ENCODE data around the gene RAC3. TPM values are rescaled to one million over a fixed set of nuclear protein-coding genes. Genes with fewer than 3 reads are reported as not detected.
A peak's percentile ranks its signal among the peaks of the same experiment; 100 is the strongest.

Gene RAC3
- total RNA-seq (2012; rRNA removed): 9.6 and 15.5 TPM in 2 replicates

DNA sequence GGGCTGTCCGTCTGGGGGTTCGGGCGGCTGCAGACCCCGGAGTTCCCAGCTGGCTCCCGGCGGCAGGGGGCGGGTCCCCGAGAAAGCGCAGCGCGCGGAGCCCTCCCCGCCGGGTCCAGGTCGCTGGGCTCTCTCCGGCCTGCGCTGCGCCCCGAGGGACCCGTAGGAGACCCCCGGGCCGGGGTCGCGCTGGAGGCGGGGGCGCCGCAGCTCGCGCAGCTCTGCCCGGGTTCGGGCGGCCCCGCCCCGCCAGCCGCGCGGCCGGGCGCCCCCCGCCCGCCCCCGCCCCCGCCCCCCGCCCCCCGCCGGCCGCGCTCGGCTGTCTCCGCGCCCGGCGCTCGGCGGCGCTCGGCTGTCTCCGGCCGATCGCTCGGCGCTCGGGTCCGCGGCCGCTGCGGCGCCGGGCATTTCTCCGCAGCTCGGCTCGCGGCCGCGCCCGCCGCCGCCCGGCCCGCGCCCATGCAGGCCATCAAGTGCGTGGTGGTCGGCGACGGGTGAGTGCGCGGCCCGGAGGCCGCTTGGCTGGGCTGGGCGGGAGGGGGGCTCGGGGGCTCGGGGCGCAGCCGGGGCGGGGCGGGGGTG is at the start of gene RAC3:
Gene RAC3 (plus strand): TSS at position 376 of the 582 bp plus-strand sequence. CDS start 84 bp downstream, at position 460.
- H3K4me2 ChIP-seq (ENCODE audit: low read length): peak within 1 kb of the TSS; percentile 87
- no peaks in the 10 kb centered on the region for H3K27me3 ChIP-seq (ENCODE audit: control insufficient read depth, insufficient read depth, low read length)
- H3K4me1 ChIP-seq (ENCODE audit: control insufficient read depth, insufficient read depth, low read length): peaks cover 18% of the 10 kb centered on the region
- peak within 1 kb of the TSS; percentile 30 for H3K9ac ChIP-seq (ENCODE audit: low read depth, low read length)
- H3K4me3 ChIP-seq (ENCODE audit: low read length): peak within 1 kb of the TSS; percentile 66
- no peaks in the 10 kb centered on the region for H3K9me3 ChIP-seq (replicated peaks; ENCODE audit: low read length)
- H3K36me3 ChIP-seq (ENCODE audit: insufficient read depth, low read length): no peaks in the 10 kb centered on the region

DNA sequence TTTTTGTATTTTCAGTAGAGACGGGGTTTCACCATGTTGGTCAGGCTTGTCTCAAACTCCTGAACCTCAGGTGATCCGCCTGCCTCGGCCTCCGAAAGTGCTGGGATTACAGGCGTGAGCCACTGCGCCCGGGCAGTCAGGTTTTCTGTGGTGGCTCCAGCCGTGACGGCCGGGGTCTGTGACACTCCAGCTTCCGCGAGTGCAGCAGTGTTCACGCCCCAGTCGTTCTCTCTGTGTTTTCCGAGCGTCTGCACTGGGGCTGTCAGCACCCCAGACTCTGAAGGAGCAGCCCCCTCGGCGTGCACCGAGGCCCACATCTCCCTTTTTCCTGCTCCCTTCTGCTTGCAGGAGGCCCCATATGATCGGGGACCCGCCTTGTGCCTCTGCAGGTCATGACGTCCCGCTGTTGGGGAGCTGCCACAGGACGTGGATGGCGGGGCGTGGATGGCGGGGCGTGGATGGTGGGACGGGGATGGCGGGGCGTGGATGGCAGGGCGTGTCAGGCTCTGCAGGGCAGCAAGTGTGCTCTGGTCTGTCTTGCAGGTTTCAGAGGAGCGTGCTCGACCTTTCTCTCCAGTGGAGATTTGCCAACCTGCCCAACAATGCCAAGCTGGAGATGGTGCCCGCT is 48.4 kb upstream of the RAC3 start:
- H3K4me1 ChIP-seq (ENCODE audit: control insufficient read depth, insufficient read depth, low read length): peaks cover 5% of the 10 kb centered on the region
- no peak overlapping the region for H3K4me2 ChIP-seq (ENCODE audit: low read length)
- no peak overlapping the region for H3K9ac ChIP-seq (ENCODE audit: low read depth, low read length)
- peaks cover 24% of the 10 kb centered on the region for H3K36me3 ChIP-seq (ENCODE audit: insufficient read depth, low read length)
- no peak overlapping the region for H3K4me3 ChIP-seq (ENCODE audit: low read length)
- no peaks in the 10 kb centered on the region for H3K27me3 ChIP-seq (ENCODE audit: control insufficient read depth, insufficient read depth, low read length)
- H3K9me3 ChIP-seq (replicated peaks; ENCODE audit: low read length): no peaks in the 10 kb centered on the region

GRCh38 chr17:81983639-81984373 is 47.7 kb upstream of the RAC3 start:
- Histone ChIP-seq H3K4me2 (ENCODE audit: low read length) (no peak overlapping the region), H3K9ac (ENCODE audit: low read depth, low read length) (no peak overlapping the region), H3K9me3 (replicated peaks; ENCODE audit: low read length) (no peaks in the 10 kb centered on the region), H3K27me3 (ENCODE audit: control insufficient read depth, insufficient read depth, low read length) (no peaks in the 10 kb centered on the region), H3K4me1 (ENCODE audit: control insufficient read depth, insufficient read depth, low read length) (peaks cover under 1% of the 10 kb centered on the region), H3K36me3 (ENCODE audit: insufficient read depth, low read length) (peaks cover 24% of the 10 kb centered on the region), H3K4me3 (ENCODE audit: low read length) (no peak overlapping the region)

DNA sequence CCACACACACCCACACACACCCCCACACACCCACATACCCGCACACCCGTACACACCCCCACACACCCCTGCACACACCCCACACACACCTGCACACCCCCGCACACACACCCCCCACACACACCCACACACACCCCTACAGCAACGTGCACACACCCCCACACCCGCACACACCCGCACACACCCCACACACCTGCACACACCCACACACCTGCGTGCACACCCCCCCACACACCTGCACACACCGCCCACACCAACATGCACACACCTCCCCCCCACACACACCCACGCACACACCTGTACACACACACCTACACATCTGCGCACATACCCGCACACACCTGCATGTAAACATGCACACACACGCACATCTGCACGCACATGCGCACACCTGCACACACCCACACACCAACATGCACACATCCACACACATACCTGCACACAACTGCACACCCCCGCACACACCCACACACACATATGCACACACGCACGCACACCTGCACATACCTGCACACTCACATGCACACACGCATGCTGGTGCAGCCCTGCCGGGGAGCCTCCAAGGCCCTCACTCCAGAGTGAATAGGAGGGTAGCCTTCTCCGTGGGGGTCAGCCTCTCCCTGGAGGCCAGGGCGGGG is 46.6 kb upstream of the RAC3 start:
- Histone ChIP-seq H3K9me3 (replicated peaks; ENCODE audit: low read length) (no peaks in the 10 kb centered on the region), H3K4me3 (ENCODE audit: low read length) (no peak overlapping the region), H3K27me3 (ENCODE audit: control insufficient read depth, insufficient read depth, low read length) (no peaks in the 10 kb centered on the region), H3K4me1 (ENCODE audit: control insufficient read depth, insufficient read depth, low read length) (no peaks in the 10 kb centered on the region), H3K4me2 (ENCODE audit: low read length) (no peak overlapping the region), H3K9ac (ENCODE audit: low read depth, low read length) (no peak overlapping the region), H3K36me3 (ENCODE audit: insufficient read depth, low read length) (peaks cover 24% of the 10 kb centered on the region)

DNA sequence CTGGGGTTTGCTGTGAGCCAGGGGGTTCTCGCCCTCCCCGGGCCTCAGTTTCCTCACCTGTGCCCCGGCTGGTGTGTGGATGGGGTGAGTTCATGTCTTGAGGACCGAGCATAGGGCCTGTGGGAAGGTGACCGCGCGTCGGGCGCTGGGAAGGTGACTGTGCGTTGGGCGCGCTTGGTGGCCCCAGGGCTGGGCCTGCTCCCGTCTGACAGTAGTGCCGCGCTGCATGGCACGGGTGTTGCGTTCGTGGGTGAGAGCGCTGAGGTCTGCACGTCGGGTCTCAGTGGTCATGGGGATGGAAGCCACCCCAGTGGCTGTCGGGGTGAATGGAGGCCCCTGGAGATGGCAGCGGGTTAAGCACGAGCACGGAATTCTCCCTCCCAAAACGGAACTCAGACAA is 44.9 kb upstream of the RAC3 start:
- Histone ChIP-seq H3K9ac (ENCODE audit: low read depth, low read length) (no peak overlapping the region), H3K36me3 (ENCODE audit: insufficient read depth, low read length) (peaks cover 22% of the 10 kb centered on the region), H3K4me3 (ENCODE audit: low read length) (no peak overlapping the region), H3K4me1 (ENCODE audit: control insufficient read depth, insufficient read depth, low read length) (peaks cover 5% of the 10 kb centered on the region), H3K4me2 (ENCODE audit: low read length) (no peak overlapping the region), H3K9me3 (replicated peaks; ENCODE audit: low read length) (no peaks in the 10 kb centered on the region), H3K27me3 (ENCODE audit: control insufficient read depth, insufficient read depth, low read length) (no peaks in the 10 kb centered on the region)

DNA sequence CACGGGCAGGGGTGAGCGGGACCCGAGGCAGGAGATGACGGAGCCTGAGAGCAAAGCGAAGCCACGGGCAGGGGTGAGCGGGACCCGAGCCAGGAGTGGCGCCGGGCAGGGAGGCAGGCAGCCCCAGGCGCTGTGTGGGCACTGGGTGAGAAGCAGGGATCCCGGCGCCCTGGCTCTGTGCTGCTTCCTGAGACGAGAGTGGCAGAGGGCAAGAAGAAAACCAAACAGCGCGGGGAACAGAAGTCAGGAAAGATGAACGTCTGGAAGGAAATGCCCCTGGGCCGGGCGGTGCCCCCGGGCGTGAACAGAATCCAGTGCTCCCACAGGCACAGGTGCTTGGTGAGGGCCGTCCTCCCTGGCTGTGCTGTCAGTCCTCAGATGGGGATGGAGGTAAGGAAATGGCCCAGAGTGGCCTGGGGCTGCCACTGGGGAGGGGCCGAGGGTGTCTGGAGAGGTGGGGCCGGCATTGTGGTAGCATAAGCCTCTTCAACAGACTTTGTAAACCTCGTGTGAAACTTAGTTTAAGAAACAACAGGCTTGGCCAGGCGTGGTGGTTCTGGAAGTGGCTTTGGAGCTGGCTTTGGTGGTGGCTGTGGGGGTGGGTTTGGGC is 44.2 kb upstream of the RAC3 start:
- Histone ChIP-seq H3K4me3 (ENCODE audit: low read length) (no peak overlapping the region), H3K4me1 (ENCODE audit: control insufficient read depth, insufficient read depth, low read length) (peaks cover 11% of the 10 kb centered on the region), H3K9me3 (replicated peaks; ENCODE audit: low read length) (no peaks in the 10 kb centered on the region), H3K9ac (ENCODE audit: low read depth, low read length) (no peak overlapping the region), H3K36me3 (ENCODE audit: insufficient read depth, low read length) (peaks cover 22% of the 10 kb centered on the region), H3K27me3 (ENCODE audit: control insufficient read depth, insufficient read depth, low read length) (no peaks in the 10 kb centered on the region), H3K4me2 (ENCODE audit: low read length) (no peak overlapping the region)

- H3K4me2 ChIP-seq (ENCODE audit: low read length): peak overlapping the region; percentile 74
- no peaks in the 10 kb centered on the region for H3K9me3 ChIP-seq (replicated peaks; ENCODE audit: low read length)
- peak overlapping the region; percentile 7 for H3K4me3 ChIP-seq (ENCODE audit: low read length)
- no peak overlapping the region for H3K9ac ChIP-seq (ENCODE audit: low read depth, low read length)
- H3K27me3 ChIP-seq (ENCODE audit: control insufficient read depth, insufficient read depth, low read length): no peaks in the 10 kb centered on the region
- peaks cover 17% of the 10 kb centered on the region for H3K4me1 ChIP-seq (ENCODE audit: control insufficient read depth, insufficient read depth, low read length)
- H3K36me3 ChIP-seq (ENCODE audit: insufficient read depth, low read length): peaks cover 9% of the 10 kb centered on the region
Observed at GRCh38 chr17:81990836-81991683, 40.4 kb upstream of the RAC3 start.

DNA sequence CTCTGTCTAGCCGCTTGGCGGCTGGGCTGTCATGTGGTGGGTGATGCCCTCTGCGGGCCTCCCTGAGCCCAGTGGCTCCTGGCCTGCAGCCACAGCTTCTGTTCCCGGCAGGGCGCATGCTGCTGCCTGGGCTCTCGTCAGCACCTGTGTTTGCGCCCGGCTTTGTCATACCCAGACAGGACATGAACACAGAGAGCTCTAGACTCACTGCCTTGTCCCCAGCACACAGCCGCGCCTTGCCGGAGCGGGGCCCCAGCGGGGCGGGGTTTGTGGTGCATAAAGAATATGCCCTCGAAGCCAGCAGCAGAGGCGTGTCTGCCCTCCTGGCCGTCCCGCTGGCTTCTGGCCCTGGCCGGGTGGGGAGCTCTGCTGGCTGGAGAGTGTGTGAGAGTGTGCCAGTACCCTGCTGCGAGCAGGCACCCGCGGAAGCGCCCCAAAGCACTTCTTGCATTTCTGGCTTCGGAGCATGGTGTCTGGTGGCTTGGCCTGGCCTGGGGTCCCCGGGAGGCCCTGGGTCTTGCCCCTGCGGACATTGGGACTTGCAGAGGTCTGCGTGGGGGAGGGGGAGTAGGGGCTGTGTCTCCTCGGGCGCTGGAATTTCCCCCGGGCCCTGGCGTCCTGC is 39.7 kb upstream of the RAC3 start:
- Histone ChIP-seq H3K4me1 (ENCODE audit: control insufficient read depth, insufficient read depth, low read length) (peaks cover 17% of the 10 kb centered on the region), H3K9ac (ENCODE audit: low read depth, low read length) (peak overlapping the region; percentile 31), H3K36me3 (ENCODE audit: insufficient read depth, low read length) (peaks cover 10% of the 10 kb centered on the region), H3K27me3 (ENCODE audit: control insufficient read depth, insufficient read depth, low read length) (no peaks in the 10 kb centered on the region), H3K9me3 (replicated peaks; ENCODE audit: low read length) (no peaks in the 10 kb centered on the region), H3K4me3 (ENCODE audit: low read length) (peak overlapping the region; percentile 7), H3K4me2 (ENCODE audit: low read length) (peak overlapping the region; percentile 74)

- H3K4me2 ChIP-seq (ENCODE audit: low read length): peak overlapping the region; percentile 74
- H3K9ac ChIP-seq (ENCODE audit: low read depth, low read length): peak overlapping the region; percentile 31
- no peaks in the 10 kb centered on the region for H3K27me3 ChIP-seq (ENCODE audit: control insufficient read depth, insufficient read depth, low read length)
- H3K36me3 ChIP-seq (ENCODE audit: insufficient read depth, low read length): peaks cover 12% of the 10 kb centered on the region
- H3K4me1 ChIP-seq (ENCODE audit: control insufficient read depth, insufficient read depth, low read length): peaks cover 17% of the 10 kb centered on the region
- no peaks in the 10 kb centered on the region for H3K9me3 ChIP-seq (replicated peaks; ENCODE audit: low read length)
- H3K4me3 ChIP-seq (ENCODE audit: low read length): no peak overlapping the region
Observed at GRCh38 chr17:81992306-81993102, 39.0 kb upstream of the RAC3 start.

Measured in skeletal muscle satellite cell (primary cell).